ENCODE data around the gene ADAM12.

ADAM12 gene

GRCh38 chr10:126114884-126115555 lies 273.3 kb downstream of the ADAM12 start:
- DNase-seq (ENCODE audit: low spot score): no peak

GRCh38 chr10:126111516-126111915 lies 276.8 kb downstream of the ADAM12 start:
- no peak for DNase-seq (ENCODE audit: low spot score)

GRCh38 chr10:126110489-126111180 lies 277.6 kb downstream of the ADAM12 start:
- DNase-seq (ENCODE audit: low spot score): no peak

GRCh38 chr10:126109893-126110292 lies 278.4 kb downstream of the ADAM12 start:
- DNase-seq (ENCODE audit: low spot score): no peak

- no peak for DNase-seq (ENCODE audit: low spot score)
These were observed 279.6 kb downstream of the ADAM12 start for GRCh38 chr10:126108693-126109092.

GRCh38 chr10:126104767-126105166 lies 283.5 kb downstream of the ADAM12 start:
- no peak for DNase-seq (ENCODE audit: low spot score)

- no peak for DNase-seq (ENCODE audit: low spot score)
These were observed 285.6 kb downstream of the ADAM12 start for GRCh38 chr10:126102636-126103035.

- no peak for DNase-seq (ENCODE audit: low spot score)
These were observed 286.5 kb downstream of the ADAM12 start for GRCh38 chr10:126101736-126102135.

GRCh38 chr10:126101325-126101724 lies 287.0 kb downstream of the ADAM12 start:
- no peak for DNase-seq (ENCODE audit: low spot score)

GRCh38 chr10:126099366-126099765 lies 288.9 kb downstream of the ADAM12 start:
- no peak for DNase-seq (ENCODE audit: low spot score)

- no peak for DNase-seq (ENCODE audit: low spot score)
These were observed 290.1 kb downstream of the ADAM12 start for GRCh38 chr10:126098226-126098581.

GRCh38 chr10:126097558-126098225 lies 290.6 kb downstream of the ADAM12 start:
- DNase-seq (ENCODE audit: low spot score): no peak

- no peak for DNase-seq (ENCODE audit: low spot score)
These were observed 293.7 kb downstream of the ADAM12 start for GRCh38 chr10:126094537-126094936.

GRCh38 chr10:126092366-126093215 lies 295.7 kb downstream of the ADAM12 start:
- DNase-seq (ENCODE audit: low spot score): no peak

- no peak for DNase-seq (ENCODE audit: low spot score)
These were observed 297.2 kb downstream of the ADAM12 start for GRCh38 chr10:126090911-126091728.

GRCh38 chr10:126090443-126090842 lies 297.8 kb downstream of the ADAM12 start:
- DNase-seq (ENCODE audit: low spot score): no peak

GRCh38 chr10:126087796-126088505 lies 300.3 kb downstream of the ADAM12 start:
- no peak for DNase-seq (ENCODE audit: low spot score)

- no peak for DNase-seq (ENCODE audit: low spot score)
These were observed 301.1 kb downstream of the ADAM12 start for GRCh38 chr10:126087153-126087680.

GRCh38 chr10:126085806-126086205 lies 302.5 kb downstream of the ADAM12 start:
- no peak for DNase-seq (ENCODE audit: low spot score)

GRCh38 chr10:126084369-126084768 lies 303.9 kb downstream of the ADAM12 start:
- no peak for DNase-seq (ENCODE audit: low spot score)

- DNase-seq (ENCODE audit: low spot score): no peak
These were observed 305.3 kb downstream of the ADAM12 start for GRCh38 chr10:126083009-126083408.

Data from left forelimb (tissue), 1 donor.